ENCODE results near the gene KRTAP22-2. TPM values are rescaled to one million over a fixed set of nuclear protein-coding genes. Genes with fewer than 3 reads are reported as not detected.

The KRTAP22-2 gene
- total and polyA plus RNA-seq, 2 experiments from 2014 or later, result not detected

- H3K36me3 ChIP-seq, result no peaks in the 10 kb centered on the region
- H3K27me3 ChIP-seq, result no peaks in the 10 kb centered on the region
- no peaks in the 10 kb centered on the region for H3K9me3 ChIP-seq (ENCODE audit: low read depth)
- H3K4me1 ChIP-seq (ENCODE audit: low read depth), result no peaks in the 10 kb centered on the region
- no peak overlapping the region for H3K4me3 ChIP-seq
- no peak for DNase-seq (ENCODE audit: low read depth in 1 of 2, low spot score in 1 of 2)
- TF ChIP-seq CTCF (IDR thresholded peaks at IDR 0.05; ENCODE audit: low read depth, low read length), result no peak
- no peak overlapping the region for H3K27ac ChIP-seq
These were observed 35.4 kb upstream of the KRTAP22-2 start for GRCh38 chr21:30625449-30626165.

- no peaks in the 10 kb centered on the region for H3K9me3 ChIP-seq (ENCODE audit: low read depth)
- H3K36me3 ChIP-seq, result no peaks in the 10 kb centered on the region
- DNase-seq (ENCODE audit: low read depth in 1 of 2, low spot score in 1 of 2), result no peak
- H3K27ac ChIP-seq, result no peak overlapping the region
- H3K4me3 ChIP-seq, result no peak overlapping the region
- TF ChIP-seq CTCF (IDR thresholded peaks at IDR 0.05; ENCODE audit: low read depth, low read length), result no peak
- no peaks in the 10 kb centered on the region for H3K27me3 ChIP-seq
- H3K4me1 ChIP-seq (ENCODE audit: low read depth), result no peaks in the 10 kb centered on the region
These were observed 33.2 kb upstream of the KRTAP22-2 start for GRCh38 chr21:30623362-30623761.

- Histone ChIP-seq H3K27me3 (no peaks in the 10 kb centered on the region), H3K4me1 (ENCODE audit: low read depth) (no peaks in the 10 kb centered on the region), H3K27ac (no peak within 1 kb of the TSS), H3K36me3 (no peaks in the 10 kb centered on the region), H3K4me3 (no peak within 1 kb of the TSS), H3K9me3 (ENCODE audit: low read depth) (no peaks in the 10 kb centered on the region)
- TF ChIP-seq CTCF (IDR thresholded peaks at IDR 0.05; ENCODE audit: low read depth, low read length), result no peak
- DNase-seq (ENCODE audit: low read depth in 1 of 2, low spot score in 1 of 2), result no peak
These were observed 30.3 kb upstream of the KRTAP22-2 start, which contains the start of gene KRTAP20-4 for GRCh38 chr21:30620522-30620921. Gene KRTAP20-4, plus strand, starts transcription at chr21:30620627.

GRCh38 chr21:30620080-30620479 lies 29.9 kb upstream of the KRTAP22-2 start:
- Histone ChIP-seq H3K36me3 (no peaks in the 10 kb centered on the region), H3K27ac (no peak overlapping the region), H3K9me3 (ENCODE audit: low read depth) (no peaks in the 10 kb centered on the region), H3K4me3 (no peak overlapping the region), H3K4me1 (ENCODE audit: low read depth) (no peaks in the 10 kb centered on the region), H3K27me3 (no peaks in the 10 kb centered on the region)
- no peak for TF ChIP-seq CTCF (IDR thresholded peaks at IDR 0.05; ENCODE audit: low read depth, low read length)
- DNase-seq (ENCODE audit: low read depth in 1 of 2, low spot score in 1 of 2), result no peak

GRCh38 chr21:30616125-30616524 lies 25.9 kb upstream of the KRTAP22-2 start, which contains the start of gene KRTAP20-1:
Gene KRTAP20-1, plus strand, starts transcription at chr21:30616425. Its CDS starts 30 bp downstream, at chr21:30616455.
- TF ChIP-seq CTCF (IDR thresholded peaks at IDR 0.05; ENCODE audit: low read depth, low read length), result no peak
- Histone ChIP-seq H3K36me3 (no peaks in the 10 kb centered on the region), H3K27me3 (no peaks in the 10 kb centered on the region), H3K9me3 (ENCODE audit: low read depth) (no peaks in the 10 kb centered on the region), H3K27ac (no peak within 1 kb of the TSS), H3K4me3 (no peak within 1 kb of the TSS), H3K4me1 (ENCODE audit: low read depth) (no peaks in the 10 kb centered on the region)
- DNase-seq (ENCODE audit: low read depth in 1 of 2, low spot score in 1 of 2), result no peak
